ENCODE data around the gene ZNF30.
A peak's percentile ranks its signal among the peaks of the same experiment; 100 is the strongest.
"Not testable (repeated sequence)": the region's sequence is repeated elsewhere in the genome, so short reads cannot be mapped to it uniquely, and the experiment has no call there.

The ZNF30 gene

GRCh38 chr19:34926685-34927375 is at the start of gene ZNF30:
Gene ZNF30, plus strand, starts transcription at chr19:34926903. Its CDS starts 3,045 bp downstream, at chr19:34929948.
- peak; percentile 88 for DNase-seq

GRCh38 chr19:34879563-34879962 is 47.1 kb upstream of the ZNF30 start:
- DNase-seq: no peak

- no peak for DNase-seq
Observed at GRCh38 chr19:34880034-34880433, 46.7 kb upstream of the ZNF30 start.

GRCh38 chr19:34881982-34882381 is 44.7 kb upstream of the ZNF30 start:
- no peak for DNase-seq

- DNase-seq: no peak
Observed at GRCh38 chr19:34888091-34888490, 38.6 kb upstream of the ZNF30 start.

- DNase-seq: no peak
Observed at GRCh38 chr19:34900245-34900644, 26.5 kb upstream of the ZNF30 start.

- no peak for DNase-seq
Observed at GRCh38 chr19:34904664-34905527, 21.8 kb upstream of the ZNF30 start.

GRCh38 chr19:34910770-34911169 is 15.9 kb upstream of the ZNF30 start:
- DNase-seq: no peak

- DNase-seq: not testable (repeated sequence)
Observed at GRCh38 chr19:34917144-34917543, 9.6 kb upstream of the ZNF30 start.

GRCh38 chr19:34918190-34918589 is 8.5 kb upstream of the ZNF30 start:
- DNase-seq: no peak

- DNase-seq: not testable (repeated sequence)
Observed at GRCh38 chr19:34920090-34920786, 6.5 kb upstream of the ZNF30 start.

GRCh38 chr19:34925278-34925855 is 1.3 kb upstream of the ZNF30 start:
- no peak for DNase-seq

- no peak for DNase-seq
Observed at GRCh38 chr19:34926361-34926684, 380 bp upstream of the ZNF30 start.

GRCh38 chr19:34932494-34932893 is 5.8 kb downstream of the ZNF30 start:
- no peak for DNase-seq

GRCh38 chr19:34936184-34936583 is 9.5 kb downstream of the ZNF30 start:
- no peak for DNase-seq

- DNase-seq: no peak
Observed at GRCh38 chr19:34938886-34939285, 12.2 kb downstream of the ZNF30 start.

GRCh38 chr19:34943861-34944573 is 17.3 kb downstream of the ZNF30 start:
- DNase-seq: no peak

- DNase-seq: no peak
Observed at GRCh38 chr19:34953092-34953491, 26.4 kb downstream of the ZNF30 start.

- no peak for DNase-seq
Observed at GRCh38 chr19:34957830-34958751, 31.4 kb downstream of the ZNF30 start.

GRCh38 chr19:34959021-34959420 is 32.3 kb downstream of the ZNF30 start:
- DNase-seq: no peak

GRCh38 chr19:34960103-34960805 is 33.6 kb downstream of the ZNF30 start:
- DNase-seq: no peak

Data from activated CD4-positive, alpha-beta T cell treated with anti-CD3 and anti-CD28 coated beads, Interleukin-10, Interleukin-2, amounts not matched to agents 100 ng/mL and 50 ng/mL, durations not matched to agents 16 hours and 8 hours (primary cell).